ENCODE results near the gene BLOC1S3. TPM values are rescaled to one million over a fixed set of nuclear protein-coding genes. Genes with fewer than 3 reads are reported as not detected.

The BLOC1S3 gene
- total and polyA plus RNA-seq, 11 donors = 2.0 to 8.1 (median 4.8) TPM

- TF ChIP-seq CTCF (IDR thresholded peaks at IDR 0.05) = no peak
- TF ChIP-seq POLR2A (IDR thresholded peaks at IDR 0.05) = no peak
- no peak overlapping the region for H3K27ac ChIP-seq
- H3K9me3 ChIP-seq = no peaks in the 10 kb centered on the region
- DNase-seq (no peak), ATAC-seq (no peak)
- H3K4me3 ChIP-seq = no peak overlapping the region
- no peaks in the 10 kb centered on the region for H3K4me1 ChIP-seq
- H3K36me3 ChIP-seq = peaks cover 0 to 64% (median 39%) of the 10 kb centered on the region in 9 donors
- H3K27me3 ChIP-seq = no peaks in the 10 kb centered on the region
- intact Hi-C loops (cut with DNase I) = no loop called here
- WGBS, 4 donors = 95 to 98% (median 96%) methylated on average over 35 to 53 of the region's 53 CpGs
Measured at GRCh38 chr19:45144431-45145269, 33.9 kb upstream of the BLOC1S3 start.

- H3K36me3 ChIP-seq = peaks cover 0 to 60% (median 39%) of the 10 kb centered on the region in 9 donors
- no peak overlapping the region for H3K27ac ChIP-seq
- ATAC-seq (no peak), DNase-seq (no peak)
- H3K4me1 ChIP-seq = no peaks in the 10 kb centered on the region
- 93 to 97% (median 95%) methylated on average over 27 to 54 of the region's 54 CpGs for WGBS, 4 donors
- no peak for TF ChIP-seq CTCF (IDR thresholded peaks at IDR 0.05)
- TF ChIP-seq POLR2A (IDR thresholded peaks at IDR 0.05) = no peak
- H3K27me3 ChIP-seq = peaks cover 0 to 1% (median 0%) of the 10 kb centered on the region in 9 donors
- H3K4me3 ChIP-seq = no peak overlapping the region
- H3K9me3 ChIP-seq = no peaks in the 10 kb centered on the region
- intact Hi-C loops (cut with DNase I) = no loop called here
Measured at GRCh38 chr19:45145270-45146189, 33.1 kb upstream of the BLOC1S3 start.

GRCh38 chr19:45146251-45146650 is 32.3 kb upstream of the BLOC1S3 start:
- intact Hi-C loops (cut with DNase I) = no loop called here
- H3K9me3 ChIP-seq = no peaks in the 10 kb centered on the region
- no peak overlapping the region for H3K4me3 ChIP-seq
- no peaks in the 10 kb centered on the region for H3K4me1 ChIP-seq
- H3K27ac ChIP-seq = no peak overlapping the region
- WGBS, 4 donors = 82 to 92% (median 89%) methylated on average over 10 to 13 of the region's 13 CpGs
- H3K27me3 ChIP-seq = peaks cover 0 to 8% (median under 1%) of the 10 kb centered on the region in 9 donors
- no peak for DNase-seq
- H3K36me3 ChIP-seq = peaks cover 0 to 55% (median 33%) of the 10 kb centered on the region in 9 donors
- TF ChIP-seq CTCF (IDR thresholded peaks at IDR 0.05) = no peak
- no peak for TF ChIP-seq POLR2A (IDR thresholded peaks at IDR 0.05)
- ATAC-seq = no peak

- TF ChIP-seq POLR2A (IDR thresholded peaks at IDR 0.05) = no peak
- TF ChIP-seq CTCF (IDR thresholded peaks at IDR 0.05) = no peak
- ATAC-seq (no peak), DNase-seq (no peak)
- peaks cover 0 to 14% (median 6%) of the 10 kb centered on the region in 9 donors for H3K27me3 ChIP-seq
- intact Hi-C loops (cut with DNase I) = no loop called here
- no peak overlapping the region for H3K27ac ChIP-seq
- H3K36me3 ChIP-seq = peaks cover 0 to 50% (median 30%) of the 10 kb centered on the region in 9 donors
- H3K4me3 ChIP-seq = no peak overlapping the region
- no peaks in the 10 kb centered on the region for H3K9me3 ChIP-seq
- H3K4me1 ChIP-seq = peaks cover 0 to 2% (median 1%) of the 10 kb centered on the region in 12 donors
- 89 to 97% (median 96%) methylated on average over 17 to 18 of the region's 18 CpGs for WGBS, 4 donors
Measured at GRCh38 chr19:45146741-45147205, 31.8 kb upstream of the BLOC1S3 start.
